ENCODE results near the gene HUS1.

Gene HUS1

GRCh38 chr7:47979145-47979831 lies at the start of gene HUS1:
Gene HUS1 (minus strand): TSS chr7:47979615. CDS start chr7:47979519, 96 bp downstream.
- peak; percentile 93 for DNase-seq (ENCODE audit: low spot score)

GRCh38 chr7:48028938-48029337 lies 49.5 kb upstream of the HUS1 start, which contains the start of gene SUN3:
Gene SUN3 (minus strand): TSS chr7:48029107. CDS start chr7:48028938, 169 bp downstream.
- TF ChIP-seq CTCF (IDR thresholded peaks at IDR 0.05; ENCODE audit: extremely low read depth, missing control alignments): no peak
- DNase-seq (ENCODE audit: low spot score): no peak

More at GRCh38 chr7:47979145-47979831, at the start of gene HUS1:
- TF ChIP-seq CTCF (IDR thresholded peaks at IDR 0.05; ENCODE audit: extremely low read depth, missing control alignments): no peak

GRCh38 chr7:48025624-48026023 lies 46.2 kb upstream of the HUS1 start:
- TF ChIP-seq CTCF (IDR thresholded peaks at IDR 0.05; ENCODE audit: extremely low read depth, missing control alignments): no peak
- DNase-seq (ENCODE audit: low spot score): no peak

- no peak for TF ChIP-seq CTCF (IDR thresholded peaks at IDR 0.05; ENCODE audit: extremely low read depth, missing control alignments)
- DNase-seq (ENCODE audit: low spot score): no peak
These were observed 38.3 kb upstream of the HUS1 start for GRCh38 chr7:48017674-48018073.

- TF ChIP-seq CTCF (IDR thresholded peaks at IDR 0.05; ENCODE audit: extremely low read depth, missing control alignments): no peak
These were observed 37.2 kb upstream of the HUS1 start for GRCh38 chr7:48016641-48017040.

GRCh38 chr7:48011951-48012350 lies 32.5 kb upstream of the HUS1 start:
- no peak for TF ChIP-seq CTCF (IDR thresholded peaks at IDR 0.05; ENCODE audit: extremely low read depth, missing control alignments)
- no peak for DNase-seq (ENCODE audit: low spot score)

More at GRCh38 chr7:48016641-48017040, 37.2 kb upstream of the HUS1 start:
- DNase-seq (ENCODE audit: low spot score): no peak

GRCh38 chr7:48011323-48011722 lies 31.9 kb upstream of the HUS1 start:
- no peak for TF ChIP-seq CTCF (IDR thresholded peaks at IDR 0.05; ENCODE audit: extremely low read depth, missing control alignments)
- DNase-seq (ENCODE audit: low spot score): no peak
